Renal pelvis (tissue), 4 donors: ENCODE measurements around the gene GPR75. TPM values are rescaled to one million over a fixed set of nuclear protein-coding genes. Genes with fewer than 3 reads are reported as not detected.
"Not testable (repeated sequence)": the region's sequence is repeated elsewhere in the genome, so short reads cannot be mapped to it uniquely, and the experiment has no call there.

Experiments
- DNase-seq: peaks from one replicate; pipeline ENCODE4 v3.0.0-alpha.2; 2013
- polyA plus RNA-seq, 3 donors: library from polyadenylated mRNA; unstranded; fragments of 120-200 nt; gene quantifications; one replicate each; pipeline ENCODE4 v1.2.1, GENCODE V29; 2013; ENCODE audit not compliant: insufficient read length in 3 of 3

Gene GPR75
- polyA plus RNA-seq, 3 donors: 1.6 to 4.8 (median 3.9) TPM

DNA sequence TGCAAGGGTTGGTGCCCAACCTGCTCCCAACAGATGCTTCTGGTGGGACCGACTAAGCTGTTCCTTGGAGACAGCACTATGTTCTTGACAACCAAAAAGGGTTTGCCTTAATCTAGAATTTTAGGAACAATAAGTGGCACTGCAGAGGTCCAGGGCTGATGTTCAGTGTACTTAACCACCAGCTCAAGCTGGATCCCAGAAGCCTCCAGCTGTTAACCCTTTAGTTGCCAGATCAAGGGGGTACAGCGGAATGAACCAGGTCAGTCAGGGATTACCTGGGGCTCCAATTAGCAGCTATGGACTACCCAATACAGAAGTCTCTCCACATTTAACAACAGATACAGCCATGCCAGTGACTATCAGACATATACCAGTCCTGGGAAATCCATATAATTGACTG, 3.5 kb downstream of the GPR75 start:
- no peak for DNase-seq

DNA sequence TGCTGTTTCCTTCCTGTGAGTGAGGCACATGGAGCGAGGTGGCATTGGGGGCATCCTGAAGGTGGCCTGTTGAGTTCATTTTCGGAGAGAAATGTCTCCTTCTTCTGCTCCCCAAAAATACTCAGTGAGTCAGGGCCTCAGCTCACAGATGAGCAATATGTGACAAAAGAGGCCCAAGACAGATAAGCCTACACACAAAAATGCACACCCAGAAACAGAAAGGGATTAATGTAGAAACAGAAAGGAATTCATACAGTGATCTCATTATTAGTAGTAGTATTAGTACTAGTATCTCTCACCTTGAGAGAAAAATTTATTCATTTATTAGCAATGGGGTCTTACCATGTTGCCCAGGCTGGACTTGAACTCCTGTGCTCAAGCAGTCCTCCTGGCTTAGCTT, 5.1 kb downstream of the GPR75 start:
- DNase-seq: no peak

DNA sequence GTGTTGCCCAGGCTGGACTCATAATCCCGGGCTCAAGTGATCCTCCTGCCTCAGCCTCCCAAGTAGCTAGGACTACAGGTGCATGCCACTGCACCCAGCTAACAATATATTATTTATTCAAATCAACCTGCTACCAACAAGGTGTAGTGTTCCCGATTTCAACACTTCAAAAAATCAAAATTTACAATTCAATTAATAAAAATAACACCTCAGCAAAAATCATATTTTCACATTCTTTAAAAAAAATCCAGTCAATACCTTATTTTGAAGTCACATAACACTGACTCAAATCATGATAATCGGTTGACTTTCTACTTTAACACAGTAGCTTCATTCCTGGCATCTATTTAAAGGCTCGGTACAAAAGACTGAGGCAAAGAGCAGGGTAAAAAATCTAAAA, 7.2 kb downstream of the GPR75 start:
- no peak for DNase-seq

GRCh38 chr2:53851052-53851757, 8.6 kb downstream of the GPR75 start:
- not testable (repeated sequence) for DNase-seq

GRCh38 chr2:53848062-53848461, 11.7 kb downstream of the GPR75 start:
- no peak for DNase-seq

DNA sequence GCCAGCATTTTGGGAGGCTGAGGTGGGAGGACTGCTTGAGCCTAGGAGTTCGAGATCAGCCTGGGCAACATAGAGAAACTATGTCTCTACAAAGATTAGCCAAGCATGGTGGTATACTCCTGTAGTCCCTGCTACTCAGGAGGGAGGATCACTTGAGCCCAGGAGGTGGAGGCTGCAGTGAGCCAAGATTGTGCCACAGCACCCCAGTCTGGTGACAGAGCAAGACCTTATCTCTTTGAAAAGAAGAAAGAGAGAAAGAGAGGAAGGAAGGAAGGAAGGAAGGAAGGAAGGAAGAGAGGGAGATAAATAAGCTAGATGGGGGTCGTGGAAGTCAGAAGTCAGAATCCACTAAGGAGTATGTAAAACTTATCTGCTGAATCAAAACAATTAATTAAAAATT, 16.2 kb downstream of the GPR75 start:
- no peak for DNase-seq

DNA sequence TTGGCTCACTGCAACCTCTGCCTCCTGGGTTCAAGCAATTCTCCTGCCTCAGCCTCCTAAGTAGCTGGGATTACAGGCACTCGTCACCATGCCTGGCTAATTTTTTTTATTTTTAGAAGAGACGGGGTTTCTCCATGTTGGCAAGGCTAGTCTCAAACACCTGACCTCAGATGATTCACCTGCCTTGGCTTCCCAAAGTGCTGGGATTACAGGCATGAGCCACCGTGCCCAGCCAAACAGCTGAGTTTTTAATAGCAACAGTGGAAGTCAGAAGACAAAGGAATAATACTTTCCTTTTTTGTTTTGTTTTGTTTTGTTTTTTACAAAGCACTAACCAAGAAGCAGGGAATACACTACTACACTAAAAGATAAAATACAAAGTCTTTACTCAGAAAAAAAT, 16.9 kb downstream of the GPR75 start:
- no peak for DNase-seq

GRCh38 chr2:53841651-53842050, 18.1 kb downstream of the GPR75 start:
- DNase-seq: not testable (repeated sequence)

GRCh38 chr2:53840580-53840979, 19.2 kb downstream of the GPR75 start:
- no peak for DNase-seq

DNA sequence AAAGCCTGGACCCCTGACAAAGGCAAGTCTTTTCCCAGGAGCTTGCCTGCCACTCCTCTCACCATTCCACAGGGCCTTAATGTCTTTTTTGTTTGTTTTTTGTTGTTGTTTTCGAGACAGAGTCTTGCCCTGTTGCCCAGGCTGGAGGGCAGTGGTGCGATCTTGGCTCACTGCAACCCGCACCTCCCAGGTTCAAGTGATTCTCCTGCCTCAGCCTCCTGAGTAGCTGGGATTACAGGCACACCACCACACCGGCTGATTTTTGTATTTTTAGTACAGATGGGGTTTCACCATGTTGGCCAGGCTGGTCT, 29.8 kb downstream of the GPR75 start:
- not testable (repeated sequence) for DNase-seq

DNA sequence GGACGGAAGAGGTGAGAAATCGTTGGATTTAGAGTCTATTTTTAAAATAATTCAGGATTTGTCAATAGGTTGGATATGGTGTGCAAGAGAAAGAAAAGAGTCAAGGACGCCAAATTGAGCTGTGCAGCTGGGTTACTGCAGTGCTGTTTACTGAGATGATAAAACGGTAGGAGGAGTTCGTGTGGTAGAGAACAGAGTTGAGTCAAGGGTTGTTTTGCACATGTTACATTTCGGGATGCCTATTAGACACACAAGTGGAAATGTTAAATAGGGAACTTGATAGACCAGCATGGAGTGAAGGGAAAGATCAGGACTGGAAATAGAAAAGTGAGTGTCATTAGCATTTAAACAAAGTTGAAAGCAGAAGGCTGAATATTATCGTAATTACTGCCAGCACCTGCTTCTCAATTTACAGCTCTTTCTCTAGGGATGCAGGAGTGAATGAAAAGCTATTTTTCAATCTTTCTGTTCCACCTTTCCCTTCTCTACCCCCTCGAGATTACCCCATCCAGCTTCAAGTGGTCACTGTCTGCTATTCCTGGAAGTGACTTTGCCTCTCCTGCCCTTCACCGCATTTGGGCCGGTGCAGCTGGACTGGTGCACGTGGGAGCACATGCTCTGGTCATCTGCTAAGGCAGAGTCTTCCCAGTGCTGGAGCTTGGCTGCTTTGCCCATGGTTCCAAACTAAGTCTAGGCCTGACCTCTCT, 30.3 kb downstream of the GPR75 start:
- no peak for DNase-seq

DNA sequence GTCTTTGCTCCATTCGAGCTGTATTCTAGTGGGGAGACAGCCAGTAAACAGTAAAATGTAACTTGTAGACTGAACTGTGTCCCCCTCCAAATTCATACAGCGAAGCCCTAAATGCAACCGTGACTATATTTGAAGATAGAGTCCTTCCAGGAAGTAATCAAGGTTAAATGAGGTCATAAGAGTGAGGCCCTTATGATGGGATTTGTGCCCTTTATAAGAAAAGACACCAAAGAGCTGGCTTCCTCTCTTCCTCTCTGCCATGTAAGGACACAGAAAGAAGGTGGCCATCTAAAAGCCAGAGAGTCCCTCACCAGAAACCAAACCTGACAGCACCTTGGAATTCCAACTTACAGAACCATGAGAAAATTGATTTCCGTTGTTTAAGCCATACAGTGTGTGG, 31.4 kb downstream of the GPR75 start:
- no peak for DNase-seq

DNA sequence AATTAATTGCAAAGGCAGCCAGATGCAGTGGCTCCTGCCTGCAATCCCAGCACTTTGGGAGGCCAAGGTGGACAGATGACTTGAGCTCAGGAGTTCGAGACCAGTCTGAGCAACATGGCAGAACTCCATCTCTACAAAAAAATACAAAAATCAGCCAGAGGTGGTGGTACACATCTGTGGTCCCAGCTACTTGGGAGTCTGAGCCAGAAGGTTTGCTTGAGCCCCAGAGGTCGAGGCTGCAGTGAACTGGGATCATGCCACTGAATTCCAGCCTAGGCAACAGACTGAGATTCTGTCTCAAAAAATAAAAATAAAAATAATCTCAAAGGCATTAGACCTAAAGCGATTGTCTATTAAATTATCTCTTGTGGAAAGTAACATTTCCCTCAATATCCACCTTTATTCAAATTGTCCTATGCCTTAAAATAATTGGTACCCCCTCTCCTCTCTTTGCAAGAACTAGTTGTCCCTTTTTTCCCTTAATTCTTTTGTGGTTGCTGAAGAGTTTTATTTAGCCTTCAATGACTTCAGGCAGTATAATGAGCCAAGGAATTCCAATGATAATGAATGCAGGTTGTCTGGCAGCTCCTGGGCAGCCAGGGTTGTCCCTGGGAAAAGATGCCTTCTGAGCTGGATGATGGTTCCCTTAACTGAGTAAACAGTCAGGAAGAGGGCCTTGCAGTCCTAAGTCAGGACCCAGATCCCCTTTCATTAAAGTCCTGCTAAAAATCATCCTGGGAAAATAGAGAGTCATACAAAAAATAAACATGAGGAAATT, 32.2 kb downstream of the GPR75 start:
- DNase-seq: no peak

GRCh38 chr2:53826587-53827397, 33.0 kb downstream of the GPR75 start:
- DNase-seq: no peak

DNA sequence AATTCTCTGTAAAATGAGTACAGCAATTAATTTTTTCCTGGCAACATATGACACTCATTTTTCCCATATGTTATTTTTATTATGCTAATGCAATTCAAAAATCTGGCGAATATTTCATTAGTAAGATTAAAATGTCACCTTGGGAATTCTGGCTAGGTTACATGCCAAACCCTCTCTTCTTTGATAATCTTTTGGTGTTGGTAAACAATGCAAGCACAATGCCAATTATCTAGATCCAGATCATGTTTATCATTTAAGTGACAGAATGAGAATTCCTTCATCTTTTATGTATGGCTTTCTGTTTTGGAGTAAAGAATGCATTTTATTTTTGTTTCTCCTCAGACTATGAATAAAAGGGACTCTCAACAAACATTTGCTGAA, 33.7 kb downstream of the GPR75 start:
- DNase-seq: no peak

GRCh38 chr2:53823639-53824038, 36.1 kb downstream of the GPR75 start:
- DNase-seq: not testable (repeated sequence)

DNA sequence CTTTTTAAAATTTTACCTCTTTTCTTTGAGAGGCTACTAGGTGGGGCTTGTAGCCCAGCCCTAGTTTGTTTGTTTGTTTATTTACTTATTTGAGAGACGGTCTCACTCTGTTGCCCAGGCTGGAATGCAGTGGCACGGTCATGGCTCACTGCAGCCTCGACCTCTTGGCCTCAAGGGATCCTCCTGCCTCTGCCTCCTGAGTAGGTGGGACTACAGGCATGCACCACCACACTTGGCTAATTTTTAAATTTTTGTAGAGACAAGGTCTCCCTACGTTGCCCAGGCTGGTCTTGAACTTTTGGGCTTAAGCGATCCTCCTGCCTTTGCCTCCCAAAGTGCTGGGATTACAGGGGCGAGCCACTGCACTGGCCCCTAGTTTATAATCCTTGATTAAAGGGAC, 38.0 kb downstream of the GPR75 start:
- no peak for DNase-seq

- no peak for DNase-seq
These were observed 39.1 kb downstream of the GPR75 start for GRCh38 chr2:53820711-53821110.

DNA sequence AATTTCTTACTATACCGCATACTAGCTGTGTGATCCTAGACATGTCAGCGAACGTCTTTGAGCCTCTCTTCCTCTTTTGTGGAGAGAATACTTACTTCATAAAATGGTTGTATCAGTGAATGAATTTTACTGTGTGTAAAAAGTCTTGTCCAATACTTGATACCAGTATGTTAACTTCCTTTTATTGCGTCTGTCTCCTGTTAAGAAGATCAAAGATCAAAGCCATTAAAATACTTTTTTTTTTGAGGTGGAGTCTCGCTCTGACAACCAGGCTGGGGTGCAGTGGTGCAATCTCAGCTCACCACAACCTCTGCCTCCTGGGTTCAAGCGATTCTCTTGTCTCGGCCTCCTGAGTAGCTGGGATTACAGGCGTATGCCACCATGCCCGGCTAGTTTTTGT, 39.7 kb downstream of the GPR75 start:
- DNase-seq: no peak

DNA sequence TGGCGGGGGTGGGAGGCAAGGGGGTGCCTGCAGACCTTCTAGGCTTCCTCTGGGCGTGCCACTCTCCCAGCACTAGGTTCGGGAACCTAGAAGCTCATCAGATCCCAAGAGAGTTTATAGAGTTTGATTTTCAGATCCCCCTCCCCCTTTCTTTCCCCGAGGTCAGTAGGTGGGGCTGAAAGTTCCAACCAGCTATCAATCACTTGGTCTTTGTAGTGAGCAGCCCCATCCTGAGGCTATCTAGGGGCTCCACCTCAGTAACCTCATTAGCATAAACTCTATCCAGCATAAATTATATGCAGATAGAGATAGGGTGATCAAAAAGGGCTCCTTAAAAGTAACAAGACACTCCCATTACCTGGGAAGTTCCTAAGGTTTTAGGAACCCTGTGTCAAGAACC, 40.1 kb downstream of the GPR75 start:
- DNase-seq: no peak

- no peak for DNase-seq
These were observed 40.8 kb downstream of the GPR75 start for GRCh38 chr2:53818854-53819435.

- DNase-seq: no peak
These were observed 46.6 kb downstream of the GPR75 start for GRCh38 chr2:53813151-53813550.
